GM18867 (cell line): ENCODE data around the gene CDH19.

Source experiments
- ATAC-seq: cut with Tn5 transposase; IDR thresholded peaks from one replicate; pipeline ENCODE4 v1.9.1; 2021; ENCODE audit warnings: mild to moderate bottlenecking, moderate library complexity; ENCODE audit not compliant: unreplicated experiment

CDH19 gene

GRCh38 chr18:66571845-66572244 is 32.0 kb downstream of the CDH19 start:
- ATAC-seq: no peak

GRCh38 chr18:66566616-66567015 is 37.3 kb downstream of the CDH19 start:
- no peak for ATAC-seq

GRCh38 chr18:66564236-66564635 is 39.7 kb downstream of the CDH19 start:
- no peak for ATAC-seq

- no peak for ATAC-seq
These were observed 41.6 kb downstream of the CDH19 start for GRCh38 chr18:66562279-66562678.

- no peak for ATAC-seq
These were observed 43.8 kb downstream of the CDH19 start for GRCh38 chr18:66560094-66560493.

GRCh38 chr18:66558773-66559172 is 45.1 kb downstream of the CDH19 start:
- no peak for ATAC-seq

GRCh38 chr18:66557091-66557490 is 46.8 kb downstream of the CDH19 start:
- ATAC-seq: no peak

GRCh38 chr18:66555585-66555984 is 48.3 kb downstream of the CDH19 start:
- no peak for ATAC-seq

GRCh38 chr18:66553824-66554223 is 50.1 kb downstream of the CDH19 start:
- ATAC-seq: no peak

GRCh38 chr18:66550366-66550765 is 53.5 kb downstream of the CDH19 start:
- no peak for ATAC-seq

GRCh38 chr18:66548747-66549146 is 55.1 kb downstream of the CDH19 start:
- ATAC-seq: no peak

GRCh38 chr18:66534110-66534509 is 69.8 kb downstream of the CDH19 start:
- no peak for ATAC-seq

- ATAC-seq: no peak
These were observed 70.2 kb downstream of the CDH19 start for GRCh38 chr18:66533693-66534092.

GRCh38 chr18:66523219-66523991 is 80.5 kb downstream of the CDH19 start:
- ATAC-seq: no peak

GRCh38 chr18:66513996-66514395 is 89.9 kb downstream of the CDH19 start:
- no peak for ATAC-seq

GRCh38 chr18:66511792-66512191 is 92.1 kb downstream of the CDH19 start:
- ATAC-seq: no peak

- no peak for ATAC-seq
These were observed 92.6 kb downstream of the CDH19 start for GRCh38 chr18:66511289-66511688.

GRCh38 chr18:66510357-66511045 is 93.4 kb downstream of the CDH19 start:
- ATAC-seq: no peak

GRCh38 chr18:66508937-66509336 is 95.0 kb downstream of the CDH19 start:
- no peak for ATAC-seq

- ATAC-seq: no peak
These were observed 97.7 kb downstream of the CDH19 start for GRCh38 chr18:66506178-66506577.

- ATAC-seq: no peak
These were observed 106.5 kb downstream of the CDH19 start for GRCh38 chr18:66497351-66497750.

GRCh38 chr18:66495844-66496243 is 108.0 kb downstream of the CDH19 start:
- ATAC-seq: no peak
